ENCODE data around the gene PRTG.

GRCh38 chr15:55633731-55634130 is 109.2 kb downstream of the PRTG start:
- no peak for TF ChIP-seq CTCF (IDR thresholded peaks at IDR 0.05)
- TF ChIP-seq EZH2phosphoT487 (IDR thresholded peaks at IDR 0.05): no peak
- no peak for TF ChIP-seq EZH2 (IDR thresholded peaks at IDR 0.05)
